ENCODE results near the gene SRSF3.

DNA sequence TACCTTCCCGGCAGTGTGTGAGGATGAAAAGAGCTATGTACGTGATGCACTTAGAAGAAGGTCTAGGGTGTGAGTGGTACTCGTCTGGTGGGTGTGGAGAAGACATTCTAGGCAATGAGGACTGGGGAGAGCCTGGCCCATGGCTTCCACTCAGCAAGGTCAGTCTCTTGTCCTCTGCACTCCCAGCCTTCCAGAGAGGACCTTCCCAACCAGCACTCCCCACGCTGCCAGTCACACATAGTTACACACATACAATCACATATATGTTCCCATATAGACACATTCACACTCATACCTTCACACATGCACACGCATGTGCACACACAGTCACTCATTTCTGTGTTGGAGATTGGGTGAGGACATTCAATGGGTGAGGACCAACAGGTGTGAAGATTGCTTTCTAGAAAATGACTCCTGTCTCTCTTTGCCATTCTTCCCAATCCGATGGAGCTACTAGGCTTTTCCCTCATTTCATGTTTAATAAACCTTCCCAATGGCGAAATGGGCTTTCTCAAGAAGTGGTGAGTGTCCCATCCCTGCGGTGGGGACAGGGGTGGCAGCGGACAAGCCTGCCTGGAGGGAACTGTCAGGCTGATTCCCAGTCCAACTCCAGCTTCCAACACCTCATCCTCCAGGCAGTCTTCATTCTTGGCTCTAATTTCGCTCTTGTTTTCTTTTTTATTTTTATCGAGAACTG, 30.4 kb downstream of the SRSF3 start:
- TF ChIP-seq, protein P1, sequence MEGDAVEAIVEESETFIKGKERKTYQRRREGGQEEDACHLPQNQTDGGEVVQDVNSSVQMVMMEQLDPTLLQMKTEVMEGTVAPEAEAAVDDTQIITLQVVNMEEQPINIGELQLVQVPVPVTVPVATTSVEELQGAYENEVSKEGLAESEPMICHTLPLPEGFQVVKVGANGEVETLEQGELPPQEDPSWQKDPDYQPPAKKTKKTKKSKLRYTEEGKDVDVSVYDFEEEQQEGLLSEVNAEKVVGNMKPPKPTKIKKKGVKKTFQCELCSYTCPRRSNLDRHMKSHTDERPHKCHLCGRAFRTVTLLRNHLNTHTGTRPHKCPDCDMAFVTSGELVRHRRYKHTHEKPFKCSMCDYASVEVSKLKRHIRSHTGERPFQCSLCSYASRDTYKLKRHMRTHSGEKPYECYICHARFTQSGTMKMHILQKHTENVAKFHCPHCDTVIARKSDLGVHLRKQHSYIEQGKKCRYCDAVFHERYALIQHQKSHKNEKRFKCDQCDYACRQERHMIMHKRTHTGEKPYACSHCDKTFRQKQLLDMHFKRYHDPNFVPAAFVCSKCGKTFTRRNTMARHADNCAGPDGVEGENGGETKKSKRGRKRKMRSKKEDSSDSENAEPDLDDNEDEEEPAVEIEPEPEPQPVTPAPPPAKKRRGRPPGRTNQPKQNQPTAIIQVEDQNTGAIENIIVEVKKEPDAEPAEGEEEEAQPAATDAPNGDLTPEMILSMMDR (conservative IDR thresholded peaks at IDR 0.05; ENCODE audit: low read depth, low read length) = no peak
- TF ChIP-seq EZH2 (IDR thresholded peaks at IDR 0.05; ENCODE audit: borderline replicate concordance, low read depth, low read length, poor library complexity, severe bottlenecking) = no peak
